GM15510 (cell line): ENCODE data around the gene GALNT14.

Experiments
- POLR2A ChIP-seq: IDR thresholded peaks from 3 replicates; pipeline ENCODE4 v1.6.1; 2011; ENCODE audit warnings: borderline replicate concordance; ENCODE audit not compliant: insufficient read length; ENCODE audit errors: extremely low read depth

The GALNT14 gene, protein sequence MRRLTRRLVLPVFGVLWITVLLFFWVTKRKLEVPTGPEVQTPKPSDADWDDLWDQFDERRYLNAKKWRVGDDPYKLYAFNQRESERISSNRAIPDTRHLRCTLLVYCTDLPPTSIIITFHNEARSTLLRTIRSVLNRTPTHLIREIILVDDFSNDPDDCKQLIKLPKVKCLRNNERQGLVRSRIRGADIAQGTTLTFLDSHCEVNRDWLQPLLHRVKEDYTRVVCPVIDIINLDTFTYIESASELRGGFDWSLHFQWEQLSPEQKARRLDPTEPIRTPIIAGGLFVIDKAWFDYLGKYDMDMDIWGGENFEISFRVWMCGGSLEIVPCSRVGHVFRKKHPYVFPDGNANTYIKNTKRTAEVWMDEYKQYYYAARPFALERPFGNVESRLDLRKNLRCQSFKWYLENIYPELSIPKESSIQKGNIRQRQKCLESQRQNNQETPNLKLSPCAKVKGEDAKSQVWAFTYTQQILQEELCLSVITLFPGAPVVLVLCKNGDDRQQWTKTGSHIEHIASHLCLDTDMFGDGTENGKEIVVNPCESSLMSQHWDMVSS

GRCh38 chr2:31138037-31138962, at the start of gene GALNT14:
TSS of gene GALNT14 (minus strand) at chr2:31138440. CDS start at chr2:31138086, 354 bp downstream.
- TF ChIP-seq POLR2A: no peak

GRCh38 chr2:31187166-31187565, 48.9 kb upstream of the GALNT14 start:
- TF ChIP-seq POLR2A: no peak

DNA sequence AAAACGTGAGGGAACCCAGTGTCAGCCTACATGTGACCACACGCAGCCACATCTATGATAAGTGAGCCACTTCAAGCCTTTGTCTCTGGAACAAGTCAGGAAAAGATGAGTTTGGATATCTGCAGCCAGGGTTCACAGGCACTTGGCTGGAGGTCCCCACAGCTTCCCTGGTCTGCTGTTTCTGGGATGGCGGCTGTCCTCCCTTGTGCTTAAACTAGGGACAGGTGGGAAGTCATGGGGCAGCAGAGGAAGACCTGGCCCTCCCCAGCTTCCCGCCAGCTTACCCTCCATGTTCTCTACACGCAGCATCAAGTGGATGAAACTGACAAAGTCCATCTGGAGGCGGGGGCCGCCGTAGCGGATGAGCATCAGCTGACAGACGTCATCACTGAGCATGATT, 38.5 kb upstream of the GALNT14 start:
- TF ChIP-seq POLR2A: no peak

DNA sequence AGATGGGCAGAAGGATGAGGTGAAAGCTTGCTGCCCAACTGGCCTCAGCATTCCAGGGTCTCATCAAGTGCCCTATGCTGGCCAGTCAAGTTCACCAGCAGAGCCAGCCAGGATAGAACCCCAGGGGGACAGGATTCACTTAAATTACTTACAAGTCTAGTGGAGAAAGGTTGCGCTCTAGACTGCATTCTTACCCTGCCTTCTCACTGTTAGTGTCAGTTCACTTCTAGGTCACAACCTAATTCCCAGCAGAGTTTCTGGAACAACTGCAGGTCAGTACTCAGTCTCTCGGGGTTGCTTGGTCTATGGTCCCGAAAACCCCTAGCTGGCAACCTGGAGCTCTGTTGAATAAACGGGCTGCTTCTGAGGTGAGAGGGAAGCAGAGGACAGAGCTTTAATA, 32.9 kb upstream of the GALNT14 start:
- TF ChIP-seq POLR2A: no peak

GRCh38 chr2:31170071-31170698, 31.9 kb upstream of the GALNT14 start:
- TF ChIP-seq POLR2A: no peak

DNA sequence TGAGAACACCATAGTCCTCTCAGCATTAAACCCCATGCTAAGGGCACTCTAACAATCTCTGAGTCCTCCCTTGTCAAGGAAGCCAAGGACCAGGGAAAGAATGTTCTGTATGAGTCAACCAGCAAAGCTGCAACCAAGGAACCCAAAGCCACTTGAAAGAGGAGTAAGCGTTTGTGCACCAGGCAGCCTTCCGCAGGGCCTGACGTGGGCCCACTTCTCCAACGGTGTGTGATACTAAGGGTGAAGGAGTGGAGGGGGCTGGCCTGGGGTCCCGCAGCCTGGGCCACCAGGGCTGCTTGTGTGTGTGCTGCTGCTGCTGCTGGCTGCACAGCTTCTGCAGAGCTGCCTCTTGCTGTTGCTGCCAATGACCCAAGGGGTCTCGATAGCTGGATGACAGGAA, 30.1 kb upstream of the GALNT14 start:
- no peak for TF ChIP-seq POLR2A

DNA sequence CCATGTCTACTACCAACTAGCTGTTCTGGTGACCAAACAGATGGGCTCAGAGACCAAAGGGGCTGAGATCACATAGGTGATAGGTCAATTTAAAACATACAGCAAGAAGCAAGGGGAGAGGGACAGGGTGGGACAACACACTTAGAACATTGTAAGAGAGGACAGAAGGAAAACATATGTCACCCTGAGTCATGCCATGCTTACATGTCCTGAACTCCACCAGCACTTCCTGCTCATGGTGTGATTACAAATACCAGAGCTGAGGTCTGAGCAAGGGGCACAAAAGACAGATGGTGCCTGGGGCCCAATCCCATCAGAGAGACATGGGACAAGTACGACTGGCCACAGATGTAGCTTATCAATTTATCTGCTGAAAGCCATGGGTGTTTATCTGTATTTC, 28.7 kb upstream of the GALNT14 start:
- TF ChIP-seq POLR2A: no peak

DNA sequence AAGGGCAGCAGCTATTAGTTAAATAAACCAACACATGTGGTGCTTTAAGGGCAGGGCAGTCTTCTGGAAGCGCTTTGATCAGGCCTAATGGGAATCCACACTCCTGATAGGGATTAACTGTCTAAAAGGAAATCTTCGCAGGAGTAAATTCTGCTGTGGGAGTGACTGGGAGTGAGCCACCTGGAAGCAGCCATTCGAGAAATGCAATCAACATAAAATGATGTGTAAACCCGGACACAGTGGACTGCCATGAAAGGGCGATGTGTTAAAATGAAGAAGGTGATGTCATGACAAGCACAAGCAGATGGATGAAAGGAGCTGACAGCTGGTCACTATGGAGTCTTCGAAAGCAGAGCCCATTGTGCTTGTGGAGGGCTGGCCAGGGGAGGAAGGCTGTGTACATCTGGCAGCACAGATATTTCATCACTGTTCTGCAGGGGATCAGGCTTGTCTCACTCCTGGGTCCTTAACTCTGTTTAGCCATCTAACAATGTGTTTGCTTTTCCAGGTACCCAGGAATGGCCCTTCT, 24.8 kb upstream of the GALNT14 start:
- no peak for TF ChIP-seq POLR2A

DNA sequence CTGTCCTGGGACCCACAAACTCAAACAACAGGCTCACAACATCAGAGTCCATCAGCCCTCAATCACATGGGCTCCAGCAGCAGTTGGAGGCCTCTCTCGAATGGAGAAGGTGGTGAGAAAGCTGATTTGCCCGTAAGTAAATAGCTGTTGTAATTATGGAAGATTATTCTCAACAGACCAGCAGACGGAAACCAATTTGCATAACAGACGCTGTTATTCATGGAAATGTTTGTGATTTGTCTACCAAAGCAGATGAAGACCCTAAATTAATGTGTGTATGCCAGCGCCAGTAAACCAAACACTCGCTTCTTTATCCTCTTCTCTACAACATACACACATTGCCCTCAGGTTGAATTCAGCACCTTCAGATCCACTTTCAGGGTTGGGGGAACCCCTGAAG, 23.4 kb upstream of the GALNT14 start:
- TF ChIP-seq POLR2A: no peak

DNA sequence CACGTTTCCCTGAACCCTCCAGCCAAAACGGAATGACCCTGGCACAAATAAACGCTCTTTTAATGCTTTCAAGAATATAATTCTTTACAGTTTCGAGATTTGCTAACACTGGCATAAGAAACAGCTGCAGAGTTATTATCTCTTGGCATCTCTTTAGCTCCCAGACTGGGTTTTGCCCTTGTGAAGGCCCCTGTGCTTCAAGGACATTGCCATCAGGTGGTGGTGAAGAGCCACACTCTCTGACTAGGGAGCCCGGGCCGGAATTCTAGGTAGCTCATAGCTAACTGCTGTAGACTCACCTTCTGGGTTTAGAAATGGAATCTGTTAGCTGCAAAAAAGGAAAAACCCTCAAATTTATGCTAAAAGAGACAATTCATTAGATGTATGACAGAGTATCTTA, 13.3 kb upstream of the GALNT14 start:
- TF ChIP-seq POLR2A: no peak

DNA sequence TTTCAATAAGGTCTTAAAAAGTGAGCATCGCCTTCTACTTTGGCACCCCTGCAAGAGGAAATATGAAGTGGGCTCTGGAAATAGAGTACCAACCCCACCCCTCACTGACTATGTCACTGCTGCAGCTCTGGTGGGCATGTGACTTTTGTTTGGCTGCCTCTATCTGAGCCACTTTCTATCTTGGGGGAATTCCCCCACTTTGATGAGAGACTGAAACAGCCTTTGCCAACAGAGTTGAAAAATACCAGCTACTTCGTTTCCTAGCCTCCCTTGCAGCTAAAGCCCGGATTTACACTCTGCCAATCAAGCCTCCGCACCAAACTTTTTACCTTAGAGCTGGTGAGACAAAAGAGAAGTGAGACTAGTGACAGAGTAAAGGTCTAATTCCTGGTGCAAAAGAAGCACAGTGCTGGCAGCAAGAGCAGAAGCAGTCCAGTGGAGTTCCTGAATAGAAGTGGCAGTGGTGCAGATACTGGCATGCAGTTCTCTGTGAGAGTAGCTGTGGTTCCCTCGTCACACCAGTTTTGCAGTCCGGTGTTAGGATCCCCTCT, 12.0 kb upstream of the GALNT14 start:
- TF ChIP-seq POLR2A: no peak

DNA sequence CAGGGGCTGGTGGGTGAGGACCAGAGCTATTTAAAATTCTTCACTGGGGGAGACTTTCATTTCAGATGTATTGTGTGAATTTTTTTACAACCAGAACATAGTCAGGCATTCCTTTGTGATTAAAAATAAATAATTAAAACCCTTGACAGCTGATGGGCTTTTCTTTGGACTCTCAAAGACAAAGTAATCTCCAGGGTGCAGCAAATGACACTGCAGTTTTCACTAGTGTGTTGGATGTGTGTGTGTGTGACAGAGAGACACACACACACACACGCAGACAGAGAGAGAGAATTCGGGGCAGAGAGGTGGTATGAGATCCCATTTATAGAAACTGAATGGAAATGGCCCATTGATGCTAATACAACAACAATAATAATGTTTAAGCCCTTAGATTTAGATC, 10.3 kb upstream of the GALNT14 start:
- no peak for TF ChIP-seq POLR2A

GRCh38 chr2:31147645-31148044, 9.4 kb upstream of the GALNT14 start:
- TF ChIP-seq POLR2A: no peak

GRCh38 chr2:31142110-31142509, 3.9 kb upstream of the GALNT14 start:
- TF ChIP-seq POLR2A: no peak
